Endodermal cell (in vitro differentiated cells): ENCODE data around the gene PACSIN1. TPM values are rescaled to one million over a fixed set of nuclear protein-coding genes. Genes with fewer than 3 reads are reported as not detected.
A peak's percentile ranks its signal among the peaks of the same experiment; 100 is the strongest.

Experiments used
- DNase-seq: peaks from one replicate; pipeline ENCODE4 v3.0.0-alpha.2; 2017
- H3K27ac ChIP-seq: 2 replicates; pipeline ENCODE4 v1.5.1; 2013; ENCODE audit warnings: mild to moderate bottlenecking, low read depth, low read length, moderate library complexity
- H3K27me3 ChIP-seq: 2 replicates; pipeline ENCODE4 v1.6.1; 2013; ENCODE audit warnings: mild to moderate bottlenecking, low read length, moderate library complexity; ENCODE audit not compliant: insufficient read depth, control insufficient read depth, poor library complexity, severe bottlenecking
- H3K36me3 ChIP-seq: 2 replicates; pipeline ENCODE4 v1.7.0; 2013; ENCODE audit warnings: mild to moderate bottlenecking, low read length, moderate library complexity; ENCODE audit not compliant: control insufficient read depth, insufficient read depth
- H3K4me1 ChIP-seq: one replicate; pipeline ENCODE4 v1.7.0; 2013; ENCODE audit warnings: low read length; ENCODE audit not compliant: control insufficient read depth, insufficient read depth
- H3K4me3 ChIP-seq: 2 replicates; pipeline ENCODE4 v1.5.1; 2013; ENCODE audit warnings: mild to moderate bottlenecking, low read length, moderate library complexity
- H3K9ac ChIP-seq: 2 replicates; pipeline ENCODE4 v1.6.1; 2013; ENCODE audit warnings: mild to moderate bottlenecking, low read length, moderate library complexity; ENCODE audit not compliant: poor library complexity, severe bottlenecking; ENCODE audit errors: extremely low read depth
- H3K9me3 ChIP-seq: 2 replicates; pipeline ENCODE4 v1.6.1; 2013; ENCODE audit warnings: mild to moderate bottlenecking, low read length, moderate library complexity; ENCODE audit not compliant: control insufficient read depth
- H3K27ac Mint-ChIP-seq: 2 replicates; pipeline ENCODE4 v1.8.0; 2020; ENCODE audit warnings: mixed read lengths
- H3K27me3 Mint-ChIP-seq: 2 replicates; pipeline ENCODE4 v1.8.0; 2021; ENCODE audit warnings: mild to moderate bottlenecking, mixed read lengths; ENCODE audit not compliant: insufficient read depth
- H3K36me3 Mint-ChIP-seq: 2 replicates; pipeline ENCODE4 v1.8.0; 2020; ENCODE audit warnings: low read depth, mixed read lengths
- H3K4me1 Mint-ChIP-seq: 2 replicates; pipeline ENCODE4 v1.8.0; 2020; ENCODE audit warnings: mixed read lengths
- H3K4me3 Mint-ChIP-seq: 2 replicates; pipeline ENCODE4 v1.8.0; 2020; ENCODE audit warnings: mild to moderate bottlenecking, moderate library complexity, mixed read lengths
- H3K9me3 Mint-ChIP-seq: 2 replicates; pipeline ENCODE4 v1.8.0; 2020; ENCODE audit warnings: mild to moderate bottlenecking, mixed read lengths
- WGBS, 2 experiments: methylation state at CpG; one replicate each; pipeline versions ENCODE4 v1.1.5 to v1.1.7; 2013; ENCODE audit warnings: missing lambda C conversion rate in 2 of 2, mixed read lengths in 1 of 2; ENCODE audit not compliant: insufficient coverage in 1 of 2, insufficient read length in 1 of 2; 5-methylcytosine and 5-hydroxymethylcytosine counted together
- total RNA-seq, 2 donors: library from RNA; stranded (reverse); fragmentation: NEBNext Ultra II Directional in 1 of 2; extraction: Animal tissue kit (Norgen Biotek cat#: 25700) in 1 of 2; gene quantifications; 2 replicates in 1 of 2; 3 replicates in 1 of 2; pipeline ENCODE4 v1.2.1, GENCODE V29; 2021
- TF ChIP-seq, protein P1 (sequence below): fragments of 200-600 bp; sonication (generic); conservative IDR thresholded peaks from 2 replicates; pipeline ENCODE4 v1.5.0; 2021; ENCODE audit warnings: antibody characterized with exemption, mild to moderate bottlenecking

PACSIN1 gene
- total RNA-seq, 2 donors from 2014 or later, result 7.2 to 7.3 TPM

DNA sequence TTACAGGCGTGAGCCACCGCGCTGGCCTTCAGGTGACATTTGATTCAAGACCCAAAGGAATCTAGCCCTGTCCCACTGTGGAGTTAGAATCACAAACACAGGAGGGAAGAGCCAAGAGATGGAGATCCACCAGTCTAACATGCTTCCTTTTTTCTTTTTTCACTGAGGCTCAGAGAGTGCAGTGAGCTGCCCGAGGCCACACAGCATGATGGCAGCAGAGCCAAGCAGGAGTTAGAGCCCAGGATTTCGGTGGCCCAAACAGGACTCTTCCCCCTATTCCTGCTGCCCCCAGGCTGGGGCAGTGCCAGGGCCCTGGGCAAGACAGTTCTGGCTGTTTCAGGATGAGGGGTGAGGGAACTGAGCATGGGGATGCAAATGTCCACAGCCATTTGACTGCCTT, 98.3 kb downstream of the PACSIN1 start:
- 86 to 94% methylated on average over 5 of the region's 5 CpGs for WGBS, 2 experiments
- DNase-seq, result no peak
- Mint-ChIP-seq H3K27ac (no peak overlapping the region), H3K9me3 (no peaks in the 10 kb centered on the region), H3K27me3 (no peaks in the 10 kb centered on the region), H3K4me1 (peaks cover 53% of the 10 kb centered on the region), H3K4me3 (no peak overlapping the region), H3K36me3 (no peaks in the 10 kb centered on the region)
- H3K27me3 ChIP-seq, result no peaks in the 10 kb centered on the region
- H3K27ac ChIP-seq, result no peak overlapping the region
- H3K9ac ChIP-seq, result no peak overlapping the region
- peaks cover 30% of the 10 kb centered on the region for H3K4me1 ChIP-seq
- no peaks in the 10 kb centered on the region for H3K36me3 ChIP-seq
- H3K9me3 ChIP-seq, result no peaks in the 10 kb centered on the region
- no peak overlapping the region for H3K4me3 ChIP-seq
- TF ChIP-seq, protein P1, sequence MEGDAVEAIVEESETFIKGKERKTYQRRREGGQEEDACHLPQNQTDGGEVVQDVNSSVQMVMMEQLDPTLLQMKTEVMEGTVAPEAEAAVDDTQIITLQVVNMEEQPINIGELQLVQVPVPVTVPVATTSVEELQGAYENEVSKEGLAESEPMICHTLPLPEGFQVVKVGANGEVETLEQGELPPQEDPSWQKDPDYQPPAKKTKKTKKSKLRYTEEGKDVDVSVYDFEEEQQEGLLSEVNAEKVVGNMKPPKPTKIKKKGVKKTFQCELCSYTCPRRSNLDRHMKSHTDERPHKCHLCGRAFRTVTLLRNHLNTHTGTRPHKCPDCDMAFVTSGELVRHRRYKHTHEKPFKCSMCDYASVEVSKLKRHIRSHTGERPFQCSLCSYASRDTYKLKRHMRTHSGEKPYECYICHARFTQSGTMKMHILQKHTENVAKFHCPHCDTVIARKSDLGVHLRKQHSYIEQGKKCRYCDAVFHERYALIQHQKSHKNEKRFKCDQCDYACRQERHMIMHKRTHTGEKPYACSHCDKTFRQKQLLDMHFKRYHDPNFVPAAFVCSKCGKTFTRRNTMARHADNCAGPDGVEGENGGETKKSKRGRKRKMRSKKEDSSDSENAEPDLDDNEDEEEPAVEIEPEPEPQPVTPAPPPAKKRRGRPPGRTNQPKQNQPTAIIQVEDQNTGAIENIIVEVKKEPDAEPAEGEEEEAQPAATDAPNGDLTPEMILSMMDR, result no peak

DNA sequence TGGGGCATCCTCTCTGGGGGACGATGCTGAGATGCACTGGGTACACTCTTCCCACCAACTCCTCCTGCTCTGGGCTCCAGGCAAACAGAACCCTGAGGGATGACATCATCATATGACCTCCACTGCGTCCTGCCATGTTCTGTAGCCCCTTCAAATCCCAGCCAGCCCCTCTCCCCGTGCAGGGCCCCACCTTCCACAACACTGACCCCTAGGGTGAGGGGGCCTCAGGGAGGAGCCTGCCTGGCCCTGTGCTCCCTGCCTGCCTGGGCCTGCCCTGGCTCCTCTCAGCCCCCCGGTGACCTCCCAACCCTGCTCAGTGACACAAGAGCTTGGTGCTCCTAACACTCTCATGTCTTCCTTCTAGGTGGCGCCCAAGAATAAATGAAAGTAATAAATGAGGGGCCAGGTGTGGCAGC, 99.9 kb downstream of the PACSIN1 start:
- Histone ChIP-seq H3K4me3 (no peak overlapping the region), H3K27ac (no peak overlapping the region), H3K27me3 (no peaks in the 10 kb centered on the region), H3K9me3 (no peaks in the 10 kb centered on the region), H3K4me1 (peaks cover 24% of the 10 kb centered on the region), H3K9ac (no peak overlapping the region), H3K36me3 (no peaks in the 10 kb centered on the region)
- WGBS, 2 experiments, result 81 to 100% methylated on average over 2 to 5 of the region's 5 CpGs
- Mint-ChIP-seq H3K36me3 (no peaks in the 10 kb centered on the region), H3K4me3 (no peak overlapping the region), H3K27ac (peak overlapping the region; percentile 30), H3K9me3 (no peaks in the 10 kb centered on the region), H3K4me1 (peaks cover 41% of the 10 kb centered on the region), H3K27me3 (no peaks in the 10 kb centered on the region)
- no peak for DNase-seq
- TF ChIP-seq, protein P1, result no peak

DNA sequence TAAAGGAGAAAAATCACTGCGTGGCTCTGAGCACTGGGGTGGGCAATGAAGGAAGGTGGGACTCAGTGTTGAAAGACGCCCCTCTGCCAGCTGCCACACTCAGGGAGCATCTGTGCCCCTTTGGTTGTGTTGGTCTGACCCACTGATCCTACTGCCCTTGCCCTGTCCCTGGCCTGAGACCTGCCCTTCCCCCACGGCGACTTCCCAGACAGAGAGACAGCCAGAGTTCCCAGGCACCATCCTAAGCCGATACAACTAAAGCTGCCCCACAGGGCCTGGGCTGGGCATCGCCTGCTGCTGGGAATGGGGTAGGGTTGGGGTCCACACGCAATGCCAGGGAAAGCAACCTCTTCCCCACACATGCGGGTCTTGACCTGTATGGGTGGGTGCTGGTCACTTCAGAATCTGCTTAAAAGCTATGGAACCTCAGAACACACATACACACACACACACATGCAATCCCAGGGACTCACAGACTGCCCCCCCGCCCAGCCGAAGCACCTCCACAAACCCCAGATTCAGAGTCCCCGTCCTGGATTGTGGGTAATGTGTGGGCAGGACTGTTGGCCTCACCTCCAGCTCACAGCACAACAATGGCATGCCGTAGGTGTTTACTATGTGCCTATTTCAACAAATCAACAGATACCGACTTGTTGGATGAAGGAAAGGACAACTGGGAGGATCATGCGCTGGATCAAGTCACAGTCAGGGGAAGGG, 101.1 kb downstream of the PACSIN1 start:
- no peaks in the 10 kb centered on the region for H3K9me3 ChIP-seq
- peak; percentile 72 for DNase-seq
- Mint-ChIP-seq H3K9me3 (no peaks in the 10 kb centered on the region), H3K27me3 (no peaks in the 10 kb centered on the region), H3K4me3 (no peak overlapping the region), H3K36me3 (no peaks in the 10 kb centered on the region), H3K4me1 (peaks cover 28% of the 10 kb centered on the region), H3K27ac (peak overlapping the region; percentile 78)
- TF ChIP-seq, protein P1, result no peak
- H3K4me3 ChIP-seq, result no peak overlapping the region
- no peaks in the 10 kb centered on the region for H3K27me3 ChIP-seq
- H3K4me1 ChIP-seq, result peaks cover 17% of the 10 kb centered on the region
- H3K36me3 ChIP-seq, result no peaks in the 10 kb centered on the region
- WGBS, 2 experiments, result 73 to 91% methylated on average over 2 to 14 of the region's 14 CpGs
- no peak overlapping the region for H3K27ac ChIP-seq
- H3K9ac ChIP-seq, result no peak overlapping the region
